AG09309 (cell line): ENCODE measurements around the gene BEX3.
"Not testable (repeated sequence)": the region's sequence is repeated elsewhere in the genome, so short reads cannot be mapped to it uniquely, and the experiment has no call there.

Experiments
- DNase-seq: peaks from one replicate; pipeline ENCODE4 v3.0.0-alpha.2; 2010; ENCODE audit warnings: low read depth
- H3K4me3 ChIP-seq: 2 replicates; pipeline ENCODE4 v1.5.1; 2011; ENCODE audit warnings: mild to moderate bottlenecking, low read depth, low read length, moderate library complexity; ENCODE audit not compliant: control insufficient read depth
- TF ChIP-seq, protein P1 (sequence below): IDR thresholded peaks from 2 replicates; pipeline ENCODE4 v1.5.1; 2011; ENCODE audit warnings: mild to moderate bottlenecking, low read depth, low read length, inconsistent platforms; ENCODE audit not compliant: insufficient read depth, control insufficient read depth; ENCODE audit errors: missing control alignments

Gene BEX3

GRCh38 chrX:103347682-103348397 is 28.5 kb upstream of the BEX3 start:
- no peak overlapping the region for H3K4me3 ChIP-seq
- no peak for DNase-seq
- TF ChIP-seq, protein P1, sequence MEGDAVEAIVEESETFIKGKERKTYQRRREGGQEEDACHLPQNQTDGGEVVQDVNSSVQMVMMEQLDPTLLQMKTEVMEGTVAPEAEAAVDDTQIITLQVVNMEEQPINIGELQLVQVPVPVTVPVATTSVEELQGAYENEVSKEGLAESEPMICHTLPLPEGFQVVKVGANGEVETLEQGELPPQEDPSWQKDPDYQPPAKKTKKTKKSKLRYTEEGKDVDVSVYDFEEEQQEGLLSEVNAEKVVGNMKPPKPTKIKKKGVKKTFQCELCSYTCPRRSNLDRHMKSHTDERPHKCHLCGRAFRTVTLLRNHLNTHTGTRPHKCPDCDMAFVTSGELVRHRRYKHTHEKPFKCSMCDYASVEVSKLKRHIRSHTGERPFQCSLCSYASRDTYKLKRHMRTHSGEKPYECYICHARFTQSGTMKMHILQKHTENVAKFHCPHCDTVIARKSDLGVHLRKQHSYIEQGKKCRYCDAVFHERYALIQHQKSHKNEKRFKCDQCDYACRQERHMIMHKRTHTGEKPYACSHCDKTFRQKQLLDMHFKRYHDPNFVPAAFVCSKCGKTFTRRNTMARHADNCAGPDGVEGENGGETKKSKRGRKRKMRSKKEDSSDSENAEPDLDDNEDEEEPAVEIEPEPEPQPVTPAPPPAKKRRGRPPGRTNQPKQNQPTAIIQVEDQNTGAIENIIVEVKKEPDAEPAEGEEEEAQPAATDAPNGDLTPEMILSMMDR: no peak

DNA sequence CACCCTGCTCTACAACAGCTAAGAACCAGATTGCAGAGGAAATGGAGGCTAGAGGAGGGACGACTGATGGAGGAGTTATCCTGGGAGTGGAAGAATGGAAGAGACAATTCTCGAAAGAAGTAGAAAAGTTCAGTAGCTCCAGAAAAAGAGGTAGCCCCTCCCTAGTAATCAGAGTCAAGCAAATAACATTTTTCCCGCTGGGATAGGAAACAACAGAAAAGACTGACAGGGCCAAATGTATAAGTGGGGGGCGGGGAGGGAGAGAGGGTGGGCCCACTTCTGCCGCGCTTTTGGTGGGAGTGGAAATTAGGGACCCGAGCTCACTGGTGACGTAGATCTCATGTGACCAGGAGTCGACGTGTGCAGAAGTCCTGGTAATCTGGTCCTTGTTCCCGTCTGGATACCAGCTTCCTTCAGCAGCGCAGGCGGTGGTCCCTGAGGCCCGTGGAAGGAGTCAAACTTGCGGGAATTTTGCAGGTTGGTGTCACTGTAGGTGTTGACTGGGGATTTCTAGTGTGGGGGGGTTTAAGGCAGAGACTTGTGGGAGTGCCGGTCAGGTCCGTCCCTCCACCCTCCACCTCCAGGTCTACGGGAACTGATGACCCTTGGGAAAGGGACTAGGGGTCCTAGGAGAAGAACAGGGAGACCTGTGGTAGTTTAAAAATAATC is 20.1 kb upstream of the BEX3 start, which contains the start of gene TCEAL9:
TCEAL9 (plus strand) TSS at position 377 of the 669 bp plus-strand sequence. CDS start 1,179 bp downstream, outside the sequence.
- peak; percentile 21 for DNase-seq
- TF ChIP-seq, protein P1: no peak
- peak within 1 kb of the TSS; percentile 89 for H3K4me3 ChIP-seq

GRCh38 chrX:103356858-103357257 is 19.5 kb upstream of the BEX3 start:
- TF ChIP-seq, protein P1: no peak
- peak overlapping the region; percentile 89 for H3K4me3 ChIP-seq
- no peak for DNase-seq

DNA sequence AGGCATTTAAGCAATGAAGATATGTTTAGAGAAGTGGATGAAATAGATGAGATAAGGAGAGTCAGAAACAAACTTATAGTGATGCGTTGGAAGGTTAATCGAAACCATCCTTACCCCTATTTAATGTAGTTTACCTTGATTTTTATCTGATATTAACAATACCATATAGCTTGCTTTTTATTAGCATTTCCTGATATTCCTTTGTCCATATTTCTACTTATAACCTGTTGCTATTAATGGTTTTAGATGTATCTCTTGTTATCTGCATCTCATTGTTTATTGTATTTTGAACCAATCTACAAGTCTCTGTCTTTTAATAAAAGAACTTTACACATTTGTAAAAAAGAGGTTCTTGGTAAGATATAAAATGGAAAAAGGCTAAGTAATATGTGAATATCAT is 18.5 kb upstream of the BEX3 start:
- DNase-seq: no peak
- no peak overlapping the region for H3K4me3 ChIP-seq
- TF ChIP-seq, protein P1: no peak

DNA sequence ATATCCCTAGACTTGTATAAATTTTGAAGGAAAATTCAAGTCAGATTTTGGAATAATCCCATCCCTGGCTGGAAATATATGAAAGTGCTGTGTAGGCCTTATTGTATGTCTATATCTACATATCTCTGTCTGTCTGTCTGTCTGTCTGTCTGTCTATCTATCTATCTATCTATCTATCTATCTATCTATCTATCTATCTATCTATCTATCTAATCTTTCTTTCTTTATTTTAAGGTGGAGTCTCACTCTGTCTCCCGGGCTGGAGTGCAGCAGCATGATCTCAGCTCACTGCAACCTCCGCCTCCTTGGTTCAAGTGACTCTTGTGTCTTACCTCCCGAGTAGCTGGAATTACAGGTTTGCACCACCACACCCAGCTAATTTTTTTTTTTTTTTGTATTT is 16.7 kb upstream of the BEX3 start:
- DNase-seq, H3K4me3 ChIP-seq: not testable (repeated sequence)

GRCh38 chrX:103360092-103360491 is 16.2 kb upstream of the BEX3 start:
- TF ChIP-seq, protein P1: no peak
- no peak overlapping the region for H3K4me3 ChIP-seq
- no peak for DNase-seq

- no peak for DNase-seq
- no peak overlapping the region for H3K4me3 ChIP-seq
- TF ChIP-seq, protein P1: no peak
These were observed 15.4 kb upstream of the BEX3 start for GRCh38 chrX:103360916-103361315.
